Chondrocyte (in vitro differentiated cells): ENCODE measurements around the gene FAM219B. TPM values are rescaled to one million over a fixed set of nuclear protein-coding genes. Genes with fewer than 3 reads are reported as not detected.
"Not testable (repeated sequence)": the region's sequence is repeated elsewhere in the genome, so short reads cannot be mapped to it uniquely, and the experiment has no call there.

ENCODE experiments used
- DNase-seq: peaks from one replicate; pipeline ENCODE4 v3.0.0; 2021; ENCODE audit warnings: mixed read lengths, low spot score
- H3K27ac Mint-ChIP-seq: one replicate; pipeline ENCODE4 v1.8.0; 2021; ENCODE audit warnings: mild to moderate bottlenecking, moderate library complexity, mixed read lengths; ENCODE audit not compliant: unreplicated experiment
- H3K27me3 Mint-ChIP-seq: 2 replicates; pipeline ENCODE4 v1.8.0; 2021; ENCODE audit warnings: low read depth, mixed read lengths
- H3K36me3 Mint-ChIP-seq: 2 replicates; pipeline ENCODE4 v1.8.0; 2021; ENCODE audit warnings: low read depth, mixed read lengths
- H3K4me1 Mint-ChIP-seq: 2 replicates; pipeline ENCODE4 v1.8.0; 2021; ENCODE audit warnings: low read depth, mild to moderate bottlenecking, mixed read lengths
- H3K4me3 Mint-ChIP-seq: one replicate; pipeline ENCODE4 v1.8.0; 2021; ENCODE audit warnings: mild to moderate bottlenecking, moderate library complexity, mixed read lengths; ENCODE audit not compliant: unreplicated experiment
- H3K9me3 Mint-ChIP-seq: 2 replicates; pipeline ENCODE4 v1.8.0; 2021; ENCODE audit warnings: low read depth, mixed read lengths
- total RNA-seq: library from RNA; stranded (reverse); gene quantifications from 3 replicates; pipeline ENCODE4 v1.2.1, GENCODE V29; 2021
- TF ChIP-seq, protein P1 (sequence below): fragments of 200-600 bp; sonication (generic); IDR thresholded peaks from 2 replicates; pipeline ENCODE4 v1.5.0; 2021; ENCODE audit warnings: antibody characterized with exemption, mild to moderate bottlenecking, moderate library complexity

FAM219B gene
- total RNA-seq, 1 donor from 2014 or later, result 97.6 TPM

DNA sequence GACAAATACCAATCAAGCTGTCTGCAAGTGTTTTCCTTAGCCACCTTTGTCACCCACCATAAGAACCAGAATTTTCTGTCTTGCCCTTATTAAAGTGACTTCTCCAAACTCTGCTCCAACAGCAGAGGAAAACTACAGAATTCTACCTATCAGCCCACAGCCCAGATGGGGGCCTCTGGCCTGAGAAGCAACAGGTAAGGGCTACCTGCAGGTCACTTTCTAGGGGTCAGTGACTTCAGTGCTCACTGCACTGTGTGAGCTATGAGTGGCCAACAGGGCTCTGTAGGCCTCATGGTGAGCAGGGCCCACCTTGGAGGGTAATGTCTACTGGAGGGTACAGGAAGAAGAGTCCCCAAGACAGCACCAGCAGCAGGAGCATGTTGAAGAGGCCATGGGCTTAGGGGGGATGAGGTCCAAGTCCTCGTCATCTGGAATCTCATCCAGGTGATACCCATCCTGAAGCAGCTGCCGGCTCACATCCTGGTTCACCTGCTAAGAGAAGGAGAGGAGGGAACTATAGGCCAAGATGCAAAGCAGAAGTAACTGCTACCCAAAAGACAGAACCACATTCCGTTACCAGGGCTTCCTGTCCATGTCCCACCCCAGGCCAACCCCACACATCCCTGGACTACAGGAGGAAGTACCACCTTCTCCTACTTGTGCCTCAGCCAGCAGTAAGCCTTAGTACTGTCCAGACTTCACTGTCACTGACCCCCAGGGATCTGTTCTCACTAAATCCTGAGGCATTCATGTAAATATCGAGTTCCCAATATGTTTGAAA is 4.2 kb downstream of the FAM219B start:
- Mint-ChIP-seq H3K27me3 (no peaks in the 10 kb centered on the region), H3K27ac (peak overlapping the region; percentile 8)

GRCh38 chr15:74901612-74902063 is 5.0 kb downstream of the FAM219B start:
- H3K9me3 Mint-ChIP-seq, result no peaks in the 10 kb centered on the region
- DNase-seq, result no peak
- H3K27ac Mint-ChIP-seq, result no peak overlapping the region

More for the DNA sequence above, 4.2 kb downstream of the FAM219B start:
- TF ChIP-seq, protein P1, sequence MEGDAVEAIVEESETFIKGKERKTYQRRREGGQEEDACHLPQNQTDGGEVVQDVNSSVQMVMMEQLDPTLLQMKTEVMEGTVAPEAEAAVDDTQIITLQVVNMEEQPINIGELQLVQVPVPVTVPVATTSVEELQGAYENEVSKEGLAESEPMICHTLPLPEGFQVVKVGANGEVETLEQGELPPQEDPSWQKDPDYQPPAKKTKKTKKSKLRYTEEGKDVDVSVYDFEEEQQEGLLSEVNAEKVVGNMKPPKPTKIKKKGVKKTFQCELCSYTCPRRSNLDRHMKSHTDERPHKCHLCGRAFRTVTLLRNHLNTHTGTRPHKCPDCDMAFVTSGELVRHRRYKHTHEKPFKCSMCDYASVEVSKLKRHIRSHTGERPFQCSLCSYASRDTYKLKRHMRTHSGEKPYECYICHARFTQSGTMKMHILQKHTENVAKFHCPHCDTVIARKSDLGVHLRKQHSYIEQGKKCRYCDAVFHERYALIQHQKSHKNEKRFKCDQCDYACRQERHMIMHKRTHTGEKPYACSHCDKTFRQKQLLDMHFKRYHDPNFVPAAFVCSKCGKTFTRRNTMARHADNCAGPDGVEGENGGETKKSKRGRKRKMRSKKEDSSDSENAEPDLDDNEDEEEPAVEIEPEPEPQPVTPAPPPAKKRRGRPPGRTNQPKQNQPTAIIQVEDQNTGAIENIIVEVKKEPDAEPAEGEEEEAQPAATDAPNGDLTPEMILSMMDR, result no peak
- DNase-seq, result no peak
- H3K4me3 Mint-ChIP-seq, result no peak overlapping the region
- H3K9me3 Mint-ChIP-seq, result no peaks in the 10 kb centered on the region
- H3K36me3 Mint-ChIP-seq, result peaks cover 16% of the 10 kb centered on the region
- peaks cover 45% of the 10 kb centered on the region for H3K4me1 Mint-ChIP-seq

DNA sequence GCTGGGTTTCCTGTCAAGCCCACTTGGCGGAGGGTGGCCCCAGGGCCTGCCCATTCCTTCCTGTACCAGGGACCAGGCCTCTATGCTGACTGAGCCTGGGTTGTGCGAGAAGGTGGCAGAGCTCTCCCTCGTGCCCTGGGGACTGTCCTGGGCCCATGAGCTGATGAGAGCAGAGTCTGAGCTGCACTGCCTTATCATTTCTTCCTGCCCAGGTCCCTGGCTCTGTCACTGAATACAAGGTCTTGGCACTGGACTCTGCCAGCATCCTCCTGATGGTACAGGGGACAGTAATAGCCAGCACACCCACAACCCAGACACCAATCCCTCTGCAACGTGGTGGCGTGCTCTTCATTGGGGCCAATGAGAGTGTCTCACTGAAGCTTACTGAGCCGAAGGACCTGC is 9.3 kb downstream of the FAM219B start:
- Mint-ChIP-seq H3K27me3 (no peaks in the 10 kb centered on the region), H3K9me3 (no peaks in the 10 kb centered on the region), H3K27ac (no peak overlapping the region), H3K4me3 (no peak overlapping the region), H3K4me1 (peaks cover 13% of the 10 kb centered on the region), H3K36me3 (peaks cover 9% of the 10 kb centered on the region)
- DNase-seq, result no peak
- TF ChIP-seq, protein P1, result no peak

More at GRCh38 chr15:74901612-74902063, 5.0 kb downstream of the FAM219B start:
- Mint-ChIP-seq H3K27me3 (no peaks in the 10 kb centered on the region), H3K4me1 (peaks cover 41% of the 10 kb centered on the region), H3K36me3 (peaks cover 16% of the 10 kb centered on the region), H3K4me3 (no peak overlapping the region)
- TF ChIP-seq, protein P1, result peak; percentile 94

GRCh38 chr15:74896316-74896715 is 10.3 kb downstream of the FAM219B start:
- TF ChIP-seq, protein P1, result no peak
- Mint-ChIP-seq H3K9me3 (no peaks in the 10 kb centered on the region), H3K27me3 (no peaks in the 10 kb centered on the region), H3K36me3 (peaks cover 6% of the 10 kb centered on the region), H3K4me1 (peaks cover 5% of the 10 kb centered on the region), H3K27ac (no peak overlapping the region), H3K4me3 (no peak overlapping the region)
- no peak for DNase-seq

DNA sequence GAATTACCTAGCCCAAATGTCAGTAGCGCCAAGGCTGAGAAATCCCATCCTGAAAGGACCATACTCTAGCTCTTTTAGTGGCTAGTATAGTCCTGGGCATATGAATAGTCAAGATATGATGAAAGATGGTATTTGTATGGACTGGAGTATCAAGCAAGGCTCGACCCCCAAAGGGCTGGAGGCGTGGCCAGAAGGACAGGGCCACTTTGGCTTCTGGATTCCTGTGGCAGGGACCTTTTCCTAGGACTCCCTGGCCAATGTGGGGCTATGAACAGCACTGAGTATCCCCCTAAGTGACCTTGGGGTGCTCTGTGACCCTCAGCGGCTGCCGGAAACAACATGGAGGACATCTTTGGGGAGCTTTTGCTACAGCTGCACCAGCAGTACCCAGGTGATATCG is 10.8 kb downstream of the FAM219B start:
- no peaks in the 10 kb centered on the region for H3K27me3 Mint-ChIP-seq
- no peaks in the 10 kb centered on the region for H3K9me3 Mint-ChIP-seq
- peaks cover 7% of the 10 kb centered on the region for H3K4me1 Mint-ChIP-seq
- peaks cover 5% of the 10 kb centered on the region for H3K36me3 Mint-ChIP-seq
- no peak overlapping the region for H3K4me3 Mint-ChIP-seq
- TF ChIP-seq, protein P1, result no peak
- H3K27ac Mint-ChIP-seq, result no peak overlapping the region
- no peak for DNase-seq

- H3K36me3 Mint-ChIP-seq, H3K27ac Mint-ChIP-seq, H3K4me3 Mint-ChIP-seq, DNase-seq, H3K9me3 Mint-ChIP-seq, H3K27me3 Mint-ChIP-seq: not testable (repeated sequence)
- peaks cover 16% of the 10 kb centered on the region for H3K4me1 Mint-ChIP-seq
These were observed 12.3 kb downstream of the FAM219B start for GRCh38 chr15:74894383-74894782.
